Measurements from ENCODE around the gene NOBOX.
"Not testable (repeated sequence)": the region's sequence is repeated elsewhere in the genome, so short reads cannot be mapped to it uniquely, and the experiment has no call there.

NOBOX gene

DNA sequence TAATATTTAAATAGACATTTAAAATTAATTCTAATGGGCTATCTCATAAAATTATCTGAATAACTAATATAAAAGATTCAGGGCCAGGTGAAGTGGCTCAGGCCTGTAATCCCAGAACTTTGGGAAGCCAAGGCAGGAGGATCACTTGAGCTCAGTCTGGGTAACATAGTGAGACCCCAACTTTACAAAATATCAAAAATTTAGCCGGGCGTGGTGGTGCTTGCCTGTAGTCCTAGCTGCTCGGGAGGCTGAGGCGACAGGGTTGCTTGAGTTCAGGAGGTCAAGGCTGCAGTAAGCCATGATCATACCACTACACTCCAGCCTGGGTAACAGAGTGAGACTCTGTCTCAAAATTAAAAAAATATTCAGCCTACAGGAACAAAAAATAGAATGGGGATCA is 12.5 kb downstream of the NOBOX start:
- no peak for DNase-seq

DNA sequence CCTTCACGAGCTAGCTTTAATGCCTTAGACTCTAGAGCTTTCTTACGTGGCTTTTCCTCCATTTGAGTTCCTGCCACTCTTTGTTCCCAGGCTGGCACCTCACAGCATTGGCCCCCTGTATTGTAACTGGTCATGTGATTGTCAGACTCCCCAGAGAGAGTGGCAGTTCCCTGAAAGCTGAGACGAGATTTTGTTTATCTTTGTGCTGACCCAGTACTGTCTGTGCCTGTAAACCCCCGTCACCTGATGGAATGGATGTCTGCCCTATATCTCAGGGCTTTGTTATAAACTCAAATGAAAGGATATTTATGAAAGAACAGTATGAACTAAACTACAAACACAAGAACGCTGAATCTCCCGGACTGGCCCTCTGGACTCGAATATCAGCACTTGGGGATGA is 13.0 kb downstream of the NOBOX start:
- DNase-seq = no peak

DNA sequence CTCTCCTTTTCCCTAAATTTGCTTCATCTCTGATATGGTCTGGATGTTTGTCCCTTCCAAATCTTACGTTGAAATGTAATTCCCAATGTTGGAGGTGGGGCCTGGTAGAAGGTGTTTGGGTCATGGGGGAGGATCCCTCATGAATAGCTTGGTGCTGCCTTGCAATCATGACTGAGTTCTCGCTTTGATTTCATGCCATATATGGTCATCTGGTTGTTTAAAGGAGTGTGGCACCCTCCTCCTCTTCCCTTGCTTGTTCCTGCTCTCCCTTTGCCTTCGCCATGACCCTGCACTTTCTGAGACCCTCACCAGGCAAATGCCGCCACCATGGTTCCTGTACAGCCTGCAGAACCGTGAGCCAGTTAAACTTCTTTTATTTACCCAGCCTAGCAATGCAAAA is 14.5 kb downstream of the NOBOX start:
- DNase-seq = no peak

DNA sequence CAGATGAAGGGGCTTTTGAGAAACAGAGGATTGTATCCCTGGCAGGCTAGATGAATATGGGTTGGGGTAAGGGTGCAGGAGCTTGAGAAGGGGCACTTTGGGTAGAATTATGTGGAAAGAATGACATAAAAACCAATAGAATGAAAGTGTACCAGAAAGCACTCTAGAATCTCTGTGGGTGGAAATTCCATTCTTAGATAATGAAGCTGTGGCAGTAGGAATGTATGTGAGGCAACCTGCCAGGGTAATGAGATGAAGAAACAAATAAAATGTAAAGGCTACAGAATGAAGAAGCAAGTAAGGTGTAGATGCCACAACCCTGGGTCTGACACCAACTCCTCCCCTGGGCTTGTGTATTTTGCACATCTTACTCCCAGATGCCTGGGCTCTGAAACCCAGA is 16.8 kb downstream of the NOBOX start:
- DNase-seq = no peak

DNA sequence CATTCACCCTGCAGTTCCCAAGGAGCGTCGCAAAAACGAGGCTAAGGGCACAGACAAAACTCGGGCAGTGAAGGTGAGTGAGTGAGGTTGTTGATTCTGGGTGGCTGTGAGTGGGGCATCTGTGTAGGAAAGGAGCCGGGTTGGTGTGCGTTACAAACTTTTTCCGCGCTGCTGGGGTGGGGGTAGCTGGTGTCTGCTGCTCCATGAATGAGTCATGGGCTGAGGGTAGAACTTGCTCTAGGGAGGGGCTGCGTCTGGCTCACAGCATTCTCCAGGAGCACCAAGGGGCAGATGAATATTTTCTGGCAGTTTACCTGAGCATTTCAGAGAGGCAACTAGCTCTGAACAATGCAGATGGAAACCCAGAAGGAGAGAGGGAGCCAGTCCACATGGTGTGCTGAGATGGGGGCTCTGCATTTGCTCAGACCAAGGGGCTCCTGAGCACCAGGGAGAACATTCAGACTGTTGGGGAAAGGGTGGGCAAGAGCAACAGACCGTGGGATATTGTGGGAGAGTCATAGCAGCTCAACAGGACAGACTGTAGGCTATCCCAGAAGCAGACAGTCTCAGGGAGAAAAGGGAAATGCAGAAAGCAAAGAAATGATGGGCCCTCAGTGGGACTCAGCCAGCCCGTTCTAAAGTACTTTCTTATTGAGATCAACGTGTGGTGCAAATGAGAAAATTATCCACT is 18.8 kb downstream of the NOBOX start:
- DNase-seq = no peak

DNA sequence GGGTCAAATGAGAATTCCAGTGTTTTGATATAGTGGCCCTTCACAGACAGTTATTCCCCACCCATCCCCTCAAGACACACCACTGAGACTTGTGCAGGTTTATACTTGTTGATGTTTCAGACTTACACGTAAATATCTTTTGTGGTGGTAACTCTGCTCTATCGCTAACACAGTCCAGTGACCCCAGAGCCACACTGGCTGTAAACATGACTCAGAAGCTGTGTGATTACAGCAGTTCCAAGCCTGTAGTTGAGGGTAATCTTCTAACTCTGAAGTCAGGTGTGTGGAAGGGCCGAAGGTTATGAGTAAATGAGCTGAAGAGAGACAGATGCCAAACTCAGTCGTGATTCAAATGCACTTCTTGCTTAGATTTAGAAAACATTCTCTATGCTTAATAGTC is 19.4 kb downstream of the NOBOX start:
- DNase-seq = no peak

DNA sequence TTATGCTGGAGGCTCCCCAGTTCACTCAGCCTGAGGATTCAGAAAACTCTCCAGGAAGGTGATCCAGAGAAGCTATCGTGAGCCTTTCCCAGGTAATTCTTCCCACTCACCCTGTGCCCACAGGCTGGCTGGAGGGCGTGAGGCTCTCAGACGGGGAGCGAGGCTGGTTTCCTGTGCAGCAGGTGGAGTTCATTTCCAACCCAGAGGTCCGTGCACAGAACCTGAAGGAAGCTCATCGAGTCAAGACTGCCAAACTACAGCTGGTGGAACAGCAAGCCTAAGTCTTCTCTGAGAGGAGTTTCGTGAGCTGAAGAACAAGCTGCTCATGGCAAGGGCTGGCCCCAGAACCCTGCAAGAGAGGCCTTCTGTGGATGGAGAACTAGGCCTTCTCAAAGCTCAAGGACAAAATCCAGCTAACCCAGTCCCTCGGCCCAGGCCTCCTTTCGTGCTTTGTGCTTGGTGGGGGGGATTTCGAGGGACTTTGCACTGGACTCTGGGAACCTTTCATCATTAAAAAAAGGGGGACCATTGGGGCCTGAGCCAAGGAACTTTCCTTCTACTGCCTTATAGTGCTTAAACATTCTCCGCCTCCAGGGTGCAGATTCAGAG is 23.6 kb downstream of the NOBOX start:
- no peak for DNase-seq

DNA sequence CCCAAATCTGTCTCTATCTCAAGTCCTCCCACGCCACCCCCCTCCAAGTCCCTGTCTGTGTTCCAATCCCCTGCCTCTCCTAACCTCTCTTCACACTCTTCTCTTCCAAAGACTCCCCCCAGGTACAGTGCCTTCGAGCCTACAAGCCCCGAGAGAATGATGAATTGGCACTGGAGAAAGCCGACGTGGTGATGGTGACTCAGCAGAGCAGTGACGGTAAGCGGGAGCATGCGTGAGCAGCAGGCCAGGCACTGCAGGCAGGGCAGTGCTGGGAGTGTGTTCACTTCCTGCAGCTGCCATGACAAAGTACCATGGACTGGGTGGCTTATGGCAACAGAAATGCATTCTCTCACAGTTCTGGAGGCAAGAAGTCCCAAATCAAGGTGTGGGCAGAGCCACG is 24.8 kb downstream of the NOBOX start:
- DNase-seq = no peak

DNA sequence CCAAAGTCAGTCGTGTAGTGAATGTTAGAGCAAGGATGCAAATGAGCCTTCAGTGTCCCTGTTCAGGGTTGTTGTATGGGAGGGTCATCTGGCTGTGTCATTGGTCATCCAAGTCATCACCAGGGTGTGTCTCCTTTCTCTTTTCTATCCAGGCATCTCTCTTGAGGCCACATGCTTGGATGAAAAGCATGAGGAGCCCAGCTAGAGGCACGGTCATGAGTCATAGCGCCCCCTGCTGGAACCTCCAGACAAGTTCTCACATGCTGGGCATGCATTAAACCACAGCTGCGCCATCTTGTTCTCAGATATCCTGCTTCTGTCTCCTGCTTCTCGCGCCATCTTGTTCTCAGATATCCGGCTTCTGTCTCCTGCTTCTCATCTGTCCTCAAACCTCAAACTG is 34.3 kb downstream of the NOBOX start:
- DNase-seq = not testable (repeated sequence)

DNA sequence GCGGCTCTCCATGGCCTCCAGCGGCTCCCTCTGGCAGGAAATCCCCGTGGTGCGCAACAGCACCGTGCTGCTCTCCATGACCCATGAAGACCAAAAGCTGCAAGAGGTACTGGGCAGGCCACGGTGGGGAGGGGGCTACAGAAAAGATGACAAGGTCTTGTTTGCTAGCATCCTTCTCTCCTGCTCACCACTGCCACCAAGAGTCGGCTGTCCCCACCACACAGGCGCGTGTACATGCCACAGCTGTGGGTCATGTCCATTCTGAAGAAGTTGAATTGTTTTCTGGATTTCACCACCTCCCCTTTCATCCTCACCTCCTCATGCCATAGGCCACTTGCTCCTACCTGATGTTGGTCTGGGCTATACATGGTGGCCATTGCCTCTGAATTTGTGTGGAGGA is 36.2 kb downstream of the NOBOX start:
- DNase-seq = not testable (repeated sequence)

DNA sequence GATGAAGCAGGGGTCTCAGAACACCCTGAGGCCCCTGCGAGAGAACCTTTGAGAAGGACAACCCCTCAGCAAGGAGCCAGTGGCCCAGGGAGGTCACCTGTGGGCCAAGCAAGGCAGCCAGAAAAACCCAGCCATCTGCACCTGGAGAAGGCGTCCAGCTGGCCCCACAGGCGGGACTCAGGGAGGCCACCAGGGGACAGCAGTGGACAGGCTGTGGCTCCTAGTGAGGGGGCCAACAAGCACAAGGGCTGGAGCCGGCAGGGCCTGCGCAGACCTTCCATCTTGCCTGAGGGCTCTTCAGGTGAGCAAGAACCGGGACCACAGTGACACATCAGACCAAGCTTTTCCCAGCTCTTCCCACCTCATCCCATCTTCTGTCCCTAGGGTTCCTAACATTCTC is 38.0 kb downstream of the NOBOX start:
- DNase-seq = not testable (repeated sequence)

DNA sequence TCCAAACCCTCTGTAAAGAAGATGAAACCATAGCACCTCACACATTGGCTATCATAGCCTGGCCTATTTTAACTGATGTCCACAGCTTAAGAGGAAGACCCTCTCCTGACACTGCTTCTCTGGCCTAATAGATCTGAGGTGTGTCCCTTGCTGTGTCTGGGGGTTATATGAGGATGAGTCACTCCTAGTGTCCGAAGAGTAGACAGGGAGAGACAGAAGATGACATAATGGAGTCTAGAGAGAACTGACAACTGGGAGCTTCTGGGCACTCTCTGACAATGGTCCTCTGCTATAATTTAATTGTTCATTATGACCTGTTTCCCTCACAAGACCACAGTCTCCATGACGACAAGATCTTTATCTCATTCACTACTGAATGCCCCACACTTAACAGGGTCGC is 41.4 kb downstream of the NOBOX start:
- DNase-seq = not testable (repeated sequence)

DNA sequence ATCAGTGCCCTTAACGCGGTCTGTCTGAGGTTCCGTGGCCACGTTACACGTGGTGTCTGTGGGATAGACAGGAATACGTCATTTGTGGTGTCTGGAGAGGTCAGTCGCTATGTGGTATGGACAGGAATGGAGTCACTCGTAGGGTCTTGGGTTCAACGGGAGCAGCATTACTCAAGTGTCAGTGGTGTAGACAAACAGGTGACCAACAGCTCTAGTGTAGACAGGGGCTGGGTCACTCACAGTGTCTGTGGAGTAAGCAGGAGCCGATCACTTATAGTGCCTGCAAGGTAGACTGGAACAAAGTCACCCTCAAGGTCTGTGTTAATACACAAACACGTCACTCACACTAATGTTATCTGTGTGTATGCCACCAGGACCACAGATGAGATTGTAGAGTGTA is 46.6 kb downstream of the NOBOX start:
- not testable (repeated sequence) for DNase-seq

DNA sequence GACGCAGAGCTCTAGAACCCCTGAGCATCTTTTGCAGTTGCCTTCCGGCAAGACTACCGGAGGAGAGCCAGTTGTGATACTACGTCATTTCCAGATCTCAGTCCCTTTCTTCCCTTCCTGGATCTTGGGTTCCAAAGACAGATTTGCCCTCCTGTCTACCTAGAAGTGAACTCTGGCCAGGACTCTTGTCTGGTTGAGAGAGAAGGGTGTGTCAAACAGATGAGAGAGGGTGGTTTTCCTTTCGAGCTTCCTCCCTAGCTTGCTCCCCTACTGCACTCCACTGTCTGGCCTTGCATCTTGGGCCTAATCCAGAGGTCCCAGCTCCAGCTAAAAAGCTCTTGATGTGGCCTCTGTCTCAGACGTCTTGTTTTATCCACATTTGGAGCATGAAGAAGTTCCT is 47.3 kb downstream of the NOBOX start:
- not testable (repeated sequence) for DNase-seq

DNA sequence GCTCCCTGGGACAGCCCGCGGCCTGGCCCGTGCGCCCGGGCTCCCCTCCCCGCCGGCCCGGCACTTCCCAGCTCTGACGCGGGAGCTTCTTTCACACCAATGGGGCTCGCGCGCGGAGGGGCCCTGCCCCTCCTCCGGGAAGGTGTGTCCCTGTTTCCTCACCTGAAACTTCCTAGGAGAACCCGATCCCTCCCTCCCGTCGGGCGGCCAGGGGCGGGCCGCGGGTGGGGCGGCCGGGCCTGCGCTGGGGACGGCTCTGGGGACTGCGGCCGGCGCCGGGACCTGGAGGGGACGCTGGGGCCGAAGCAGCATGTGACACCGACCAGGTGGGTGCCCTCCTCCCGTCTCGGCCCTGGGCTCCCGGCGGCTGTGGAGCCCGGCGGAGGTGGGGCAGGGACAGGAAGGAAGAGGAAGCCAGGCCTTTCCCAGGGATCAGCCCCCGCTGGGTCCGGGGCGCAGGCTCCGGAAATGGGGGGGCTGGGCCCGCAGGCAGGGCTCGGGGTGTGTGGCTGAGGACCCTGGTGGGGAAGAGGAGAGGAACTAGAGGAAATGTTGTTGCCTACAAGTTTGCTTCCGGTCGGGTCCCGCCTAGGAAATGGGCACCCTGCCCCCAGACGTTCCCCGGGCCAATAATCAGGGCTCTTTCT is 48.2 kb downstream of the NOBOX start, which contains the start of gene ARHGEF5:
Gene ARHGEF5, plus strand, starts transcription at position 227 of the 647 bp plus-strand sequence. CDS start 7,268 bp downstream, outside the sequence.
- DNase-seq = not testable (repeated sequence)

DNA sequence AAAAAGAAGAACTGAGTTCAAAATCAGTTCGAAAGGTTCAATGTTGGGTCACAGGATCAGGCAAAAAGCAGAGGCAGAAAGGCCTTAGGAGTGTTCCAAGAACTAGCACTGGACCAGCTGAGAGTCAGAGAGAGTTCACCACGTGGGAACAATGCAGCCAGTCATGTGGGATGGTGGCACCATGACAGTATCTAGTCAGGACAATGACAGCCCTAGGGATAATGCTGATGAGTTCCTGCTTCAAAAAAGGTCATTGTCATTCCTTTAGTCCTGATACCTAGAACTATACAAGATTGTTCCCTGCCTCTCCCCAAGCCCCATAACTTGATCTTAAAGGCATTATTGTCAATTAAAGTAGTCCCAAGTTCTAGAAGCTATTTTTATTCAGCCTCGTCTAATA is 51.8 kb downstream of the NOBOX start:
- not testable (repeated sequence) for DNase-seq

DNA sequence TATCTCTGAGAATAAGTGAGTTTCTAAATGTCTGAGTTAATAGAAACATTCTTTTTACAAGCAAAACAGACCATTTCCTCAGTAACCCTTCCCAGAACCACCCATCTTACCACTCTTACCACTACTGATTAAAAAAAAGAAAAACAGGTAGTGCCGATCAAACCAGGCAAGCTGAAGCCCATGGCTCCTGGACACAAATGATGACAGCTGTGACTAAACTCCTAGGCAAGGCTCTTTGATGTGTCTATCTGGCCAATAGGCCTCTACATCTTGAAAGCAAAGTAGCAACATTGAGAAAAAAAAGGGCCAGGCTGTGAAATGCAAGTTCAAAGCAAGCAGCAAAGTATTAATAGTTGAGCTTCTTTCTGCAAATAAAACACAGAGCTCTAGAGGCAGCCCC is 54.9 kb downstream of the NOBOX start:
- DNase-seq = not testable (repeated sequence)

Data from NCI-H2171 (cell line).